CD4-positive, alpha-beta T cell treated with Interleukin-6 for 4 hours (primary cell): ENCODE results near the gene MYOF.
"Not testable (repeated sequence)": the region's sequence is repeated elsewhere in the genome, so short reads cannot be mapped to it uniquely, and the experiment has no call there.

ENCODE experiments used
- DNase-seq: peaks from one replicate; pipeline ENCODE4 v3.0.0-alpha.2; 2020; ENCODE audit warnings: mixed read lengths

MYOF gene

GRCh38 chr10:93379731-93380575 is 102.2 kb downstream of the MYOF start:
- DNase-seq, result peak; percentile 22

- no peak for DNase-seq
These were observed 103.0 kb downstream of the MYOF start for GRCh38 chr10:93378997-93379730.

- DNase-seq, result no peak
These were observed 104.1 kb downstream of the MYOF start for GRCh38 chr10:93378039-93378438.

- peak; percentile 52 for DNase-seq
These were observed 105.5 kb downstream of the MYOF start for GRCh38 chr10:93376372-93377293.

- no peak for DNase-seq
These were observed 111.2 kb downstream of the MYOF start for GRCh38 chr10:93370961-93371360.

- DNase-seq, result no peak
These were observed 112.5 kb downstream of the MYOF start for GRCh38 chr10:93369588-93370164.

- DNase-seq, result no peak
These were observed 113.9 kb downstream of the MYOF start for GRCh38 chr10:93368210-93368609.

- DNase-seq, result no peak
These were observed 114.5 kb downstream of the MYOF start for GRCh38 chr10:93367664-93368063.

GRCh38 chr10:93364966-93365365 is 117.2 kb downstream of the MYOF start:
- no peak for DNase-seq

- DNase-seq, result no peak
These were observed 118.1 kb downstream of the MYOF start for GRCh38 chr10:93363891-93364648.

GRCh38 chr10:93358398-93358797 is 123.7 kb downstream of the MYOF start:
- not testable (repeated sequence) for DNase-seq

GRCh38 chr10:93357680-93358079 is 124.5 kb downstream of the MYOF start:
- DNase-seq, result peak; percentile 19

- no peak for DNase-seq
These were observed 125.6 kb downstream of the MYOF start for GRCh38 chr10:93356516-93356915.

GRCh38 chr10:93352638-93353383 is 129.3 kb downstream of the MYOF start:
- no peak for DNase-seq

GRCh38 chr10:93346694-93347093 is 135.4 kb downstream of the MYOF start:
- no peak for DNase-seq

- DNase-seq, result no peak
These were observed 136.0 kb downstream of the MYOF start for GRCh38 chr10:93346108-93346507.

GRCh38 chr10:93344691-93345090 is 137.4 kb downstream of the MYOF start:
- DNase-seq, result no peak

GRCh38 chr10:93342921-93343320 is 139.2 kb downstream of the MYOF start:
- DNase-seq, result no peak

GRCh38 chr10:93342366-93342765 is 139.8 kb downstream of the MYOF start:
- no peak for DNase-seq

GRCh38 chr10:93337309-93337721 is 144.8 kb downstream of the MYOF start:
- no peak for DNase-seq

- no peak for DNase-seq
These were observed 145.5 kb downstream of the MYOF start for GRCh38 chr10:93336678-93337077.
